GM12874 (cell line): ENCODE data around the gene INTS7.
A peak's percentile ranks its signal among the peaks of the same experiment; 100 is the strongest.

ENCODE experiments used
- TF ChIP-seq, protein P1 (sequence below): IDR thresholded peaks from 2 replicates; pipeline ENCODE4 v1.5.1; 2011; ENCODE audit warnings: low read depth, mild to moderate bottlenecking, control low read depth, low read length, moderate library complexity; ENCODE audit not compliant: insufficient read depth

Gene INTS7

DNA sequence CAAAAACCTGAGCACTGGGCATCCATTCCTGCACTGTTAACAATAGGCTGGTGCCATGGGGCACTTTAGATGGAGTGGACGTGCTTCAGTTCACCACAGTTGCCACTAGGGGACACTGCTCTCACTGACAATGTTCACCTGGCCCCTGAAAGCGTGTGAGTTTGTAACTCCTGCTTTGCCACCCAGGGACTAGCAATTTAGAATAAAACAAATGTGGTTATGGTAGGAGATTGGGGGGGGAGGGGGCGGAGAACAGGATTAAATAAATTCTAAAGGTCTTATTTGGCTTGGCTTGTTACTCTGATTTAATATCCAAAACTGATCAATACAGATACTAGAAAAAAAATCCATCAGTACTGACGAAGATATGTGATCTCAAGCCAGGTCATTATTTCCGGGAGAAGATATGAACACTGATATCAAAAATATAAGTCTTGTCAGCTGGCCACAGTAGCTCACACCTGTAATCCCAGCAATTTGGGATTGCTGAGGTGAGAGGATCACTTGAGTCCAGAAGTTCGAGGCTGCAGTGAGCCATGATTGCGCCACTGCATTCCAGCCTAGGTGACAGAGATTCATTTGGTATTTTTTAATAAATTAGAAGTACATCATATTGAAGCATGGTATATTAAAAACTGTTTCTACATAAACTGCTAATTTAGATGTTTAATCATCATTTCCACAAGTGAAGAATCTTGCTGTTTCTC, 23.2 kb downstream of the INTS7 start:
- TF ChIP-seq, protein P1, sequence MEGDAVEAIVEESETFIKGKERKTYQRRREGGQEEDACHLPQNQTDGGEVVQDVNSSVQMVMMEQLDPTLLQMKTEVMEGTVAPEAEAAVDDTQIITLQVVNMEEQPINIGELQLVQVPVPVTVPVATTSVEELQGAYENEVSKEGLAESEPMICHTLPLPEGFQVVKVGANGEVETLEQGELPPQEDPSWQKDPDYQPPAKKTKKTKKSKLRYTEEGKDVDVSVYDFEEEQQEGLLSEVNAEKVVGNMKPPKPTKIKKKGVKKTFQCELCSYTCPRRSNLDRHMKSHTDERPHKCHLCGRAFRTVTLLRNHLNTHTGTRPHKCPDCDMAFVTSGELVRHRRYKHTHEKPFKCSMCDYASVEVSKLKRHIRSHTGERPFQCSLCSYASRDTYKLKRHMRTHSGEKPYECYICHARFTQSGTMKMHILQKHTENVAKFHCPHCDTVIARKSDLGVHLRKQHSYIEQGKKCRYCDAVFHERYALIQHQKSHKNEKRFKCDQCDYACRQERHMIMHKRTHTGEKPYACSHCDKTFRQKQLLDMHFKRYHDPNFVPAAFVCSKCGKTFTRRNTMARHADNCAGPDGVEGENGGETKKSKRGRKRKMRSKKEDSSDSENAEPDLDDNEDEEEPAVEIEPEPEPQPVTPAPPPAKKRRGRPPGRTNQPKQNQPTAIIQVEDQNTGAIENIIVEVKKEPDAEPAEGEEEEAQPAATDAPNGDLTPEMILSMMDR = peak; percentile 96

GRCh38 chr1:212010004-212010403, 25.4 kb downstream of the INTS7 start:
- TF ChIP-seq, protein P1 = no peak

- TF ChIP-seq, protein P1 = no peak
These were observed 25.8 kb downstream of the INTS7 start for GRCh38 chr1:212009561-212009960.

DNA sequence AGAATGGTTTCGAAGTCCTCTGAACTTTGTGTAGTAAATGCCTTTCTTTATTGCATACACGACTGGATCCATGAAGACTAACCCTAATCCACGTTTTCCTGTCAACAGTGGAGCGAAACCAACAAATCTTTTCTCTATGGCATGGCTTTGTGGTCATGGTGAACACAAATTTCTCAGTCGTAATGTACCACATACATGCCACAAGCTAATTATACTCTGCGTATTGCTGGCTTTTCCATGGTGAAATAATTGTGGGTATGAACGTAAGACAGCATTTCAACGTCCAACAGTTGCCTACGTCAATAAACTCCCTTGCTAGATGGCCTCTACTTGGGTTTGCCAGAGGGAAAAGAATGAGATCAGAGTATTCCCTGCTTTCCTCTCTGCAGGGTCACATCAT, 27.5 kb downstream of the INTS7 start:
- TF ChIP-seq, protein P1 = no peak

GRCh38 chr1:212007178-212007577, 28.2 kb downstream of the INTS7 start:
- TF ChIP-seq, protein P1 = no peak

DNA sequence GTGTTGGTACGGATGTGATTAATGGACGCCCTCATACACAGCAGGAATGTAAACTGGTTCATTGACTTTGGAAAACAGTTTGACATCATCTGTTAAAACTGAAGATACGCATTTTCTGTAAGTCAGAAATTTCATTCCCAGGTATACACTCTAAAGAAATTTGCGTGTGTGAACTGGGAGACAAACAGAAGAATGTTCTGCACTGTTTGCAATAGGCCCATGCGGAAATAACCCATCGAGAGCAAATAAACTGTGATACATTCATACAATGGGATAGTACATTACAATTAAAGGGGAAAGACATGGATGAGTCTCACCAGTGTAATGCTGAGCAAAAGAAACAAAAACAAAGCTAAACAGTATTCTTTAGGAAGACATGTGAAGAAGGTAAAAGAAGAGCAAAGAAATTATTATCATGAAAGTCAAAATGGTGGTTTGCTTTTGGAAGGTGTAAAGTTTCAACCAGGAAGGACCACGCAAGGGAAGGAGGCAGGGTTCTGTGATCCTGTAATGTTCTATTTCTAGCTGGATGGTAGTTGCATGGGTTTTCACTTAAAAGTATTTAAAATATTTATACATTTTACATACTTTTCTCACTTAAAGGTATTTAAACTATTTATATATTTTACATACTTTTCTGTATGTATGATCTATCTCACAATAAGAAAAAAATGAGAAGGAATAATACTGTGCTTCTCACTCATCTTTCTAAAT, 30.3 kb downstream of the INTS7 start:
- TF ChIP-seq, protein P1 = no peak

DNA sequence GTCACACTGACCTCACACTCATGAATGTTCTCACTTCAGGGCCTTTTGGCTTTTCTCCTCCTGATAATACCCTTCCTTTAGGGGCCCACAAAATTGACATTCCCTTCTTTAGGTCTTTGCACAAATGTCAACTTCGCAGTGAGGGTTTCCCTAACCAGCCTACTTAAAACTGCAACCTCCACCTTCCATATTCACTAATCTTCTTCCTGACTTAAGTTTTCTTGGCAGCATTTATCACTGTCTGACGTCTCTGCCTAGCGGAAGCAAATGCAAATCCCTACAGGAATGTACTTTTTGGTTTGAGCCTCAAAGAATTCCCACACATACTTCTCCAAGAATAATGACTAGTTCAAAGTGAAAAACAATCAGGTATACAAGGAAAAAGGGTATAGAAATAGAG, 32.8 kb downstream of the INTS7 start:
- TF ChIP-seq, protein P1 = no peak
